Breast epithelium (tissue), 4 donors: ENCODE data around the gene SMIM3. TPM values are rescaled to one million over a fixed set of nuclear protein-coding genes. Genes with fewer than 3 reads are reported as not detected.

Experiments
- DNase-seq, 2 donors: peaks; one replicate each; pipeline ENCODE4 v3.0.0-alpha.2; 2019; ENCODE audit warnings: low spot score in 2 of 2
- H3K27ac ChIP-seq, 2 donors: fragments of 200-600 bp; sonication (generic) in 1 of 2; one replicate each; pipeline ENCODE4 v1.5.1; 2016 to 2019; ENCODE audit warnings: mild to moderate bottlenecking in 1 of 2
- H3K27me3 ChIP-seq, 2 donors: fragments of 200-600 bp; sonication (generic) in 1 of 2; one replicate each; pipeline versions ENCODE4 v1.5.1 to v1.6.0; 2017 to 2019; ENCODE audit warnings: control low read depth in 1 of 2, mild to moderate bottlenecking in 1 of 2
- H3K36me3 ChIP-seq: fragments of 200-600 bp; one replicate; pipeline ENCODE4 v1.5.1; 2019
- H3K4me1 ChIP-seq, 2 donors: fragments of 200-600 bp; sonication (generic); one replicate each; pipeline ENCODE4 v1.5.1; 2016 to 2019; ENCODE audit warnings: control low read depth in 1 of 2
- H3K4me3 ChIP-seq, 3 donors: fragments of 200-600 bp; sonication (generic); 1 replicate in 2 of 3; 2 replicates in 1 of 3; pipeline ENCODE4 v1.5.1; 2016 to 2019; ENCODE audit warnings: mild to moderate bottlenecking in 3 of 3, moderate library complexity in 2 of 3
- H3K9me3 ChIP-seq, 2 donors: fragments of 200-600 bp; sonication (generic) in 1 of 2; one replicate each; pipeline ENCODE4 v1.5.1; 2016 to 2019; ENCODE audit warnings: control low read depth in 1 of 2
- POLR2A ChIP-seq: fragments of 450-650 bp; IDR thresholded peaks from one replicate; pipeline ENCODE4 v1.6.1; 2016; ENCODE audit warnings: antibody characterized with exemption, mild to moderate bottlenecking, moderate library complexity
- POLR2AphosphoS5 ChIP-seq, 3 donors: sonication (generic); formaldehyde crosslinking; IDR thresholded peaks; one replicate each; pipeline ENCODE4 v1.6.1; 2017; ENCODE audit warnings: antibody characterized with exemption in 3 of 3
- intact Hi-C: fragments of 100-400 bp; cut with DNase I; formaldehyde crosslinking; loops from one replicate; pipeline ENCODE4 v1.15.1; 2023; ENCODE audit warnings: low total_unique reads
- total RNA-seq, 3 donors: library from RNA; depleted of rRNA; stranded (reverse); fragments of >200 nt; gene quantifications; one replicate each; pipeline ENCODE4 v1.1.0, GENCODE V29; 2016
- TF ChIP-seq, protein P1 (sequence below), 3 donors: fragments of 450-650 bp; IDR thresholded peaks; one replicate each; pipeline ENCODE4 v1.5.1; 2016 to 2017; ENCODE audit warnings: antibody characterized with exemption in 3 of 3, mild to moderate bottlenecking in 3 of 3, moderate library complexity in 3 of 3

SMIM3 gene
- total RNA-seq, 3 donors from 2014 or later = 47.9 to 191 (median 81.0) TPM

DNA sequence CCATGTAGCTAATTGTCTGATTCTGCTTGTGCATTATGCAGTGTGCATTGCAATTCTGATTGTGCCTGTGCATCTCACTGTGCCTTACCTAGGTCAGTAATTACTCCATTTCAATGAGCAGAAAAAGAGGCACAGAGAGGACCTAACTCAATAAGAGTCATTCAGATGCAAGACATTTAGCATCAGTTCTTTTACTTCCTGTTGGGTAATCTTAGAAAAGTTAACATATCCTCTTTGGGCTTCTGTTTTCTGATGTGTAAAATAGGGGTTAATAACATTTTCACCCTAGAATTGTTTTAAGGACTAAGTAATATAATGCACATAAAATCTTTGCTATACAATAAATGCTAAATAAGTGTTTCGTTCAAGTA, 12.8 kb upstream of the SMIM3 start:
- Histone ChIP-seq H3K27me3 (no peaks in the 10 kb centered on the region), H3K9me3 (no peaks in the 10 kb centered on the region), H3K4me1 (no peaks in the 10 kb centered on the region), H3K36me3 (no peaks in the 10 kb centered on the region), H3K27ac (no peak overlapping the region), H3K4me3 (no peak overlapping the region)
- TF ChIP-seq, protein P1, sequence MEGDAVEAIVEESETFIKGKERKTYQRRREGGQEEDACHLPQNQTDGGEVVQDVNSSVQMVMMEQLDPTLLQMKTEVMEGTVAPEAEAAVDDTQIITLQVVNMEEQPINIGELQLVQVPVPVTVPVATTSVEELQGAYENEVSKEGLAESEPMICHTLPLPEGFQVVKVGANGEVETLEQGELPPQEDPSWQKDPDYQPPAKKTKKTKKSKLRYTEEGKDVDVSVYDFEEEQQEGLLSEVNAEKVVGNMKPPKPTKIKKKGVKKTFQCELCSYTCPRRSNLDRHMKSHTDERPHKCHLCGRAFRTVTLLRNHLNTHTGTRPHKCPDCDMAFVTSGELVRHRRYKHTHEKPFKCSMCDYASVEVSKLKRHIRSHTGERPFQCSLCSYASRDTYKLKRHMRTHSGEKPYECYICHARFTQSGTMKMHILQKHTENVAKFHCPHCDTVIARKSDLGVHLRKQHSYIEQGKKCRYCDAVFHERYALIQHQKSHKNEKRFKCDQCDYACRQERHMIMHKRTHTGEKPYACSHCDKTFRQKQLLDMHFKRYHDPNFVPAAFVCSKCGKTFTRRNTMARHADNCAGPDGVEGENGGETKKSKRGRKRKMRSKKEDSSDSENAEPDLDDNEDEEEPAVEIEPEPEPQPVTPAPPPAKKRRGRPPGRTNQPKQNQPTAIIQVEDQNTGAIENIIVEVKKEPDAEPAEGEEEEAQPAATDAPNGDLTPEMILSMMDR (IDR thresholded peaks at IDR 0.05) = no peak
- TF ChIP-seq POLR2AphosphoS5 (IDR thresholded peaks at IDR 0.05) (no peak), POLR2A (no peak)
- no peak for DNase-seq
- intact Hi-C loops = loop anchor here (2.0 kb wide), 1 partner anchor 17 kb away; no protein-coding TSS in a partner anchor

GRCh38 chr5:150766251-150766650, 12.3 kb upstream of the SMIM3 start:
- Histone ChIP-seq H3K4me1 (no peaks in the 10 kb centered on the region), H3K27ac (no peak overlapping the region), H3K4me3 (no peak overlapping the region), H3K9me3 (no peaks in the 10 kb centered on the region), H3K27me3 (no peaks in the 10 kb centered on the region), H3K36me3 (no peaks in the 10 kb centered on the region)
- intact Hi-C loops = loop anchor here (2.0 kb wide), 1 partner anchor 17 kb away; no protein-coding TSS in a partner anchor
- no peak for TF ChIP-seq POLR2AphosphoS5 (IDR thresholded peaks at IDR 0.05)
- no peak for TF ChIP-seq POLR2A
- TF ChIP-seq, protein P1 (IDR thresholded peaks at IDR 0.05) = no peak
- DNase-seq = no peak

- Histone ChIP-seq H3K9me3 (no peaks in the 10 kb centered on the region), H3K4me3 (no peak overlapping the region), H3K4me1 (no peaks in the 10 kb centered on the region), H3K27me3 (no peaks in the 10 kb centered on the region), H3K36me3 (no peaks in the 10 kb centered on the region), H3K27ac (no peak overlapping the region)
- intact Hi-C loops = no loop called here
- TF ChIP-seq POLR2A (no peak), POLR2AphosphoS5 (IDR thresholded peaks at IDR 0.05) (no peak)
- TF ChIP-seq, protein P1 (IDR thresholded peaks at IDR 0.05) = no peak
- DNase-seq = no peak
Measured at GRCh38 chr5:150771034-150771795, 7.3 kb upstream of the SMIM3 start.

- H3K4me1 ChIP-seq = peaks cover 0 to 6% of the 10 kb centered on the region in 2 donors
- DNase-seq = no peak
- H3K9me3 ChIP-seq = no peaks in the 10 kb centered on the region
- no peak overlapping the region for H3K4me3 ChIP-seq
- H3K27ac ChIP-seq = no peak overlapping the region
- H3K36me3 ChIP-seq = no peaks in the 10 kb centered on the region
- H3K27me3 ChIP-seq = no peaks in the 10 kb centered on the region
- intact Hi-C loops = no loop called here
- no peak for TF ChIP-seq POLR2A
- TF ChIP-seq POLR2AphosphoS5 (IDR thresholded peaks at IDR 0.05) = no peak
- TF ChIP-seq, protein P1 (IDR thresholded peaks at IDR 0.05) = no peak
Measured at GRCh38 chr5:150774145-150774544, 4.4 kb upstream of the SMIM3 start.

DNA sequence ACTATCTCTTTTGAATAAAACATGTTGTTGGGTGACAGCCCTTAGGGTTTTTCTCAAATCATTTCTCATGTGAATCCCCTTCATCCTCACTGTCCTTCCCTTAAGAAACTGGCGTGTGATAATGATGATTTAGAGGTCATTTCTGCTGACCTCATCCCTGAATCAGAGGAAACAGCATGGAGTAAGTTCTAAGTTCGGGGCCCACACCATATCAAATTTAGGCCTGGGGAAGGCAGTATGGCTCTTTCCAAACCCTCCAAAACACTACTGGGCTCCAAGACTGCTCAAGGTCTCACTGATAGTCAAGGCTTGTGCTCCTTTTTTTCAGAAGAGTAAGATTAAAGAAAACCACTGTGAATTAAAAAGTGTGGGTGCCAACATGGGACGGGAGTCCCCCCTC, 872 bp upstream of the SMIM3 start:
- intact Hi-C loops = no loop called here
- Histone ChIP-seq H3K36me3 (no peaks in the 10 kb centered on the region), H3K4me1 (peaks cover 1 to 17% of the 10 kb centered on the region in 2 donors), H3K4me3 (peak overlapping the region; percentile 67 to 89 (median 80)), H3K27me3 (no peaks in the 10 kb centered on the region), H3K27ac (peak overlapping the region; percentile 94 to 97), H3K9me3 (no peaks in the 10 kb centered on the region)
- TF ChIP-seq POLR2A = no peak
- TF ChIP-seq, protein P1 (IDR thresholded peaks at IDR 0.05) = no peak
- no peak for TF ChIP-seq POLR2AphosphoS5 (IDR thresholded peaks at IDR 0.05)
- DNase-seq = no peak
